Keratinocyte (primary cell): Measurements from ENCODE around the gene ATMIN. TPM values are rescaled to one million over a fixed set of nuclear protein-coding genes. Genes with fewer than 3 reads are reported as not detected.

Experiments
- DNase-seq: peaks from one replicate; pipeline ENCODE4 v3.0.0-alpha.2; 2011; ENCODE audit warnings: low read depth, missing footprints, low spot score
- FAIRE-seq: peaks from 2 replicates; lab custom pipeline; 2011; peaks lifted over from hg19 to GRCh38; lab: Jason Lieb, UNC
- H2AFZ ChIP-seq: 2 replicates; pipeline ENCODE4 v1.6.0; 2012; ENCODE audit warnings: low read length, control low read depth, inconsistent platforms; ENCODE audit not compliant: control insufficient read depth
- H3K27ac ChIP-seq: 2 replicates; pipeline ENCODE4 v1.5.1; 2011; ENCODE audit warnings: low read length; ENCODE audit not compliant: control insufficient read depth, insufficient read depth
- H3K27me3 ChIP-seq: 3 replicates; pipeline ENCODE4 v1.6.0; 2011; ENCODE audit warnings: low read length; ENCODE audit not compliant: control insufficient read depth, insufficient read depth; ENCODE audit errors: extremely low read depth
- H3K36me3 ChIP-seq, 2 experiments: 2 replicates in 1 of 2; 3 replicates in 1 of 2; pipeline ENCODE4 v1.5.1; 2011; ENCODE audit warnings: low read length in 2 of 2, mild to moderate bottlenecking in 1 of 2; ENCODE audit not compliant: control insufficient read depth in 2 of 2, insufficient read depth in 2 of 2; ENCODE audit errors: extremely low read depth in 1 of 2
- H3K4me1 ChIP-seq: 3 replicates; pipeline ENCODE4 v1.5.1; 2011; ENCODE audit warnings: low read length; ENCODE audit not compliant: control insufficient read depth, insufficient read depth; ENCODE audit errors: extremely low read depth
- H3K4me2 ChIP-seq: 3 replicates; pipeline ENCODE4 v1.6.0; 2011; ENCODE audit warnings: low read depth, low read length; ENCODE audit not compliant: control insufficient read depth, insufficient read depth; ENCODE audit errors: extremely low read depth
- H3K4me3 ChIP-seq, 3 experiments: fragments of 200-600 bp in 1 of 3; sonication (generic) in 1 of 3; 2 replicates in 2 of 3; 3 replicates in 1 of 3; pipeline ENCODE4 v1.5.1; 2011 to 2016; ENCODE audit warnings: low read length in 3 of 3, mild to moderate bottlenecking in 3 of 3, control low read depth in 2 of 3, inconsistent platforms in 1 of 3, low read depth in 1 of 3, mixed read lengths in 1 of 3, mixed run types in 1 of 3, moderate library complexity in 1 of 3; ENCODE audit not compliant: control insufficient read depth in 2 of 3, insufficient read depth in 2 of 3; ENCODE audit errors: extremely low read depth in 1 of 3
- H3K79me2 ChIP-seq: 2 replicates; pipeline ENCODE4 v1.6.0; 2012; ENCODE audit warnings: low read length; ENCODE audit not compliant: control insufficient read depth, insufficient read depth
- H3K9ac ChIP-seq: 3 replicates; pipeline ENCODE4 v1.6.0; 2011; ENCODE audit warnings: low read length; ENCODE audit not compliant: control insufficient read depth, insufficient read depth; ENCODE audit errors: extremely low read depth
- H3K9me1 ChIP-seq: 3 replicates; pipeline ENCODE4 v1.6.0; 2011; ENCODE audit warnings: low read length; ENCODE audit not compliant: control insufficient read depth, insufficient read depth; ENCODE audit errors: extremely low read depth
- H3K9me3 ChIP-seq: 2 replicates; pipeline ENCODE4 v1.5.1; 2012; ENCODE audit warnings: low read depth, low read length; ENCODE audit not compliant: control insufficient read depth
- H4K20me1 ChIP-seq: 3 replicates; pipeline ENCODE4 v1.6.0; 2011; ENCODE audit warnings: low read length; ENCODE audit not compliant: control insufficient read depth, insufficient read depth; ENCODE audit errors: extremely low read depth
- CTCF ChIP-seq, 3 experiments: IDR thresholded peaks in 1 of 3; conservative IDR thresholded peaks in 1 of 3; optimal IDR thresholded peaks in 1 of 3; 2 replicates in 2 of 3; 3 replicates in 1 of 3; pipeline versions ENCODE3 to v1.5.1; 2011; ENCODE audit warnings: low read length in 3 of 3, mild to moderate bottlenecking in 3 of 3, moderate library complexity in 2 of 3, control low read depth in 1 of 3, inconsistent platforms in 1 of 3; ENCODE audit not compliant: insufficient read depth in 2 of 3; ENCODE audit errors: extremely low read depth in 1 of 3
- EZH2 ChIP-seq: IDR thresholded peaks from one replicate; pipeline ENCODE4 v1.6.1; 2012; ENCODE audit warnings: inconsistent platforms, mild to moderate bottlenecking, low read length, moderate library complexity
- dilution Hi-C: fragments of 300-500 bp; cut with MboI; formaldehyde crosslinking; loops from one replicate; pipeline ENCODE4 v1.7.0; 2020; ENCODE audit warnings: low sequenced_read_pairs; ENCODE audit not compliant: extremely low pct_ligation_motif_present
- polyA plus RNA-seq, 5 experiments: library from polyadenylated mRNA; depleted of rRNA in 3 of 5; stranded (reverse) in 3 of 5; stranded (forward) in 1 of 5; unstranded in 1 of 5; fragments of >200 nt; gene quantifications; 1 replicate in 1 of 5; 2 replicates in 3 of 5; 3 replicates in 1 of 5; pipeline versions ENCODE4 v1.2.1 to v1.2.3, GENCODE V29; 2011 to 2012; ENCODE audit warnings: missing spikeins in 2 of 5, low read depth in 1 of 5, low replicate concordance in 1 of 5

ATMIN gene
- polyA plus RNA-seq, 1 donor (not counting 4 experiments of a cell fraction or from before 2014, with no cell fraction given): 31.2 TPM

- peaks cover 21% of the 10 kb centered on the region for H3K4me1 ChIP-seq
- no peak overlapping the region for H3K9ac ChIP-seq
- no peak for TF ChIP-seq EZH2
- no peak for TF ChIP-seq CTCF (optimal IDR thresholded peaks at IDR 0.05 in 1 of 3, IDR thresholded peaks at IDR 0.05 in 1 of 3, conservative IDR thresholded peaks at IDR 0.05 in 1 of 3; ENCODE audit: extremely low read depth in 1 of 3, insufficient read depth in 2 of 3, low read length in 3 of 3)
- no peak overlapping the region for H3K4me3 ChIP-seq
- no peaks in the 10 kb centered on the region for H4K20me1 ChIP-seq
- H3K9me1 ChIP-seq: no peaks in the 10 kb centered on the region
- peaks cover 0 to 6% of the 10 kb centered on the region in 2 experiments for H3K36me3 ChIP-seq
- H3K79me2 ChIP-seq: peaks cover 53% of the 10 kb centered on the region
- H3K27me3 ChIP-seq: no peaks in the 10 kb centered on the region
- H2AFZ ChIP-seq: no peak overlapping the region
- DNase-seq (no peak), FAIRE-seq (no peak)
- no peaks in the 10 kb centered on the region for H3K9me3 ChIP-seq
- no peak overlapping the region for H3K4me2 ChIP-seq
- dilution Hi-C loops: no loop called here
- no peak overlapping the region for H3K27ac ChIP-seq
These were observed 43.7 kb upstream of the ATMIN start for GRCh38 chr16:80991792-80992430.

- FAIRE-seq (no peak), DNase-seq (no peak)
- Histone ChIP-seq H3K27me3 (no peaks in the 10 kb centered on the region), H3K27ac (peak overlapping the region; percentile 77), H3K4me1 (peaks cover 21% of the 10 kb centered on the region), H3K4me2 (peak overlapping the region; percentile 77), H4K20me1 (no peaks in the 10 kb centered on the region), H3K36me3 (peaks cover 0 to 6% of the 10 kb centered on the region in 2 experiments), H2AFZ (peak overlapping the region; percentile 10), H3K79me2 (peaks cover 57% of the 10 kb centered on the region), H3K9me1 (no peaks in the 10 kb centered on the region), H3K9me3 (no peaks in the 10 kb centered on the region), H3K9ac (peak overlapping the region; percentile 18), H3K4me3 (peak overlapping the region in 2 of 3 experiments; percentile 14 to 56)
- no peak for TF ChIP-seq EZH2
- TF ChIP-seq CTCF (optimal IDR thresholded peaks at IDR 0.05 in 1 of 3, IDR thresholded peaks at IDR 0.05 in 1 of 3, conservative IDR thresholded peaks at IDR 0.05 in 1 of 3; ENCODE audit: extremely low read depth in 1 of 3, insufficient read depth in 2 of 3, low read length in 3 of 3): no peak
- dilution Hi-C loops: no loop called here
These were observed 42.9 kb upstream of the ATMIN start for GRCh38 chr16:80992676-80993293.
